Measurements from ENCODE around the gene IQGAP3.

IQGAP3 gene

GRCh38 chr1:156484480-156485058, 87.8 kb downstream of the IQGAP3 start:
- no peak for DNase-seq (ENCODE audit: low read depth in 3 of 3)

DNA sequence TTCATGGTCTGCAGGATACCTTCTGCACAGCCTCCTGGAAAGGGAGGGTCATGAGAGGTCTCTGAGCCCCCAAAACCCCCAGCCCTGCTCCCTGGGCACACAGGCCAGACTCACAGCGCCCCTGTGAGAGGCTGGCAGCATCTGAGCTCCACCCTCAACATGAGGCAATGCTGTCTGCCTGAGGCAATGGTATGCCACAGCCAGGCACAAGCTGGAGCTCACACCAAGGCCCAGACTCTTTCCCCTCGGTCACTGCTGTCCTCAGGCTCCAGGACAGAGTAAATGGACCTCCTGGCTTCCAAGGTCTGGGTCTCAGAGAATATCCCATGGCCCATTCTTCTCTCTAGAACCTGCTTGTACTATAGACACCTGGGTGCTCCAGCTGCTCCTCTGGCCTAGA, 89.0 kb downstream of the IQGAP3 start:
- DNase-seq (ENCODE audit: low read depth in 3 of 3) = no peak

DNA sequence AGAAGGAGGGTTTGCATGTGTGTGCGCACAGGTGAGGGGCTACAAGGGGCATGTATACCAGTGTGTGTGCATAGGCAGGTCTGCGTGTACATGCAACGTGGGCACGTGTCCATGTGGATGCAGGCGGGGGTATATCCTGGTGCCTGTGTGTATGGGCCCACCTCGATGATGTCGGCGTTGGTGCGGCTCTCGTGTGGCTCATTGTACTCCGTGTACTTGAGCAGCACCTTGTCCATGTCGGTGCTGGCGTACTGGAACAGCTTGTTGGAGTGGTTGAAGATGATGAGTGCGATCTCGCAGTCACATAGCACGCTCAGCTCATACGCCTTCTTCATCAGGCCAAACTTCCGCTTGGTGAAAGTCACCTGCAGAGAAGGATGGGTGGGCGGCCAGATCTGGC, 90.1 kb downstream of the IQGAP3 start:
- no peak for DNase-seq (ENCODE audit: low read depth in 3 of 3)

- no peak for DNase-seq (ENCODE audit: low read depth in 3 of 3)
Measured at GRCh38 chr1:156481527-156481926, 90.8 kb downstream of the IQGAP3 start.

- DNase-seq (ENCODE audit: low read depth in 3 of 3) = peak; percentile 52 to 69 (median 55)
Measured at GRCh38 chr1:156480411-156481192, 91.8 kb downstream of the IQGAP3 start.

DNA sequence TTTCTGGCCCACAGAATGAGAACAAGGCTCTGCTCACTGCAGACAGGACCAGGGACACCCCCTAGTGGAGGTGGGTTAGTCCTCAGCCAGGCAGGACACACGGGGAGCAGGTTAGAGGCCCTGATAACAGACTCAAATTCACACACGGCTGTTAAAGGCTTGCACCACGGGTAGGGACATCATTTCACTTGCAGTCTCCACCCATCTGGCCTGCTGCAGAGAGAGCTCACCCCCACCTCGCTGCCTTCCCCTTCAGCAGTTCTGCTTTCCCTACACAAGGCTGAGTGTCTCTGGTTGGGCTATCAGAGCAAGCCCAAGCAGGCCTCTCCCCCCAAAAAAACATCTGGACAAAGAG, 92.4 kb downstream of the IQGAP3 start:
- no peak for DNase-seq (ENCODE audit: low read depth in 3 of 3)

GRCh38 chr1:156479093-156480015, 93.0 kb downstream of the IQGAP3 start:
- no peak for DNase-seq (ENCODE audit: low read depth in 3 of 3)

GRCh38 chr1:156478250-156478627, 94.1 kb downstream of the IQGAP3 start:
- no peak for DNase-seq (ENCODE audit: low read depth in 3 of 3)

DNA sequence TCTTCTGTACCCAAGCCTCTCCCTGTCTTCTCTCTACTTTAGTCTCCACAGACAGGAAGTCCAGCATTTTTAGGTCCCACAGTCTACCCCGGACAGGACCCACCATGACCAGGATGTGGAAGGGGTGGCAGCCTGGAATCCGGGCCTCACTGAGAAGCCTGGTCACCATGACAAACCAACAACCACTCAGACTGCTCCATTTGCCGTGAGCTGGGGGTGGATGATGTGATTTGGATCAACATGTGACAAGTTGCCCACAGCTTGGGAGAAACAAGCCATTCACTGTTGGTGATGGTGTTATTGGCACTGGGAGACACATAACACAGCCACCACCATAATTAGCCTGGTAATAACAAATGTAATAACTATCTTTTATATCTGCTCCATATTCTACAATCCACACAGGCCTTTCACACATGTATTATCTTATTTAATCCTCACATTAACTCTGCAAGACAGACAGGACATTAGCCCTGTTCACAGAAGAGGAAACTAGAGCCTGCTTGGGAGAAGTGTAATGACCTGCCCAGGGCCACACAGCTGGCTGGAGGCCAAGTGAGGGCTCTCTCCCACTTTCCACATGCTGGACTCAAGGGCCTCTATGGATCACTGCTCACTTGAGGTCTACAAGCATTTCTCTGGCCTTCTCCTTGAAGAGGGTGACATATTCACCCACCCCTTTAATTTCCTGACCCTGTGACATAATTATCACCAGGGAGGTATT, 94.7 kb downstream of the IQGAP3 start:
- no peak for DNase-seq (ENCODE audit: low read depth in 3 of 3)

GRCh38 chr1:156476501-156477298, 95.7 kb downstream of the IQGAP3 start:
- DNase-seq (ENCODE audit: low read depth in 3 of 3) = no peak

- no peak for DNase-seq (ENCODE audit: low read depth in 3 of 3)
Measured at GRCh38 chr1:156475568-156476500, 96.5 kb downstream of the IQGAP3 start.
